Thyroid gland (tissue), 4 donors: ENCODE results near the gene PTPN22. TPM values are rescaled to one million over a fixed set of nuclear protein-coding genes. Genes with fewer than 3 reads are reported as not detected.

Experiments used
- DNase-seq, 2 donors: peaks; one replicate each; pipeline ENCODE4 v3.0.0-alpha.2; 2019
- H3K27ac ChIP-seq, 3 donors: fragments of 200-600 bp; sonication (generic); 1 replicate in 2 of 3; 2 replicates in 1 of 3; pipeline ENCODE4 v1.5.1; 2016 to 2019; ENCODE audit warnings: mild to moderate bottlenecking in 1 of 3, moderate library complexity in 1 of 3
- H3K27me3 ChIP-seq: fragments of 200-600 bp; sonication (generic); one replicate; pipeline ENCODE4 v1.5.1; 2019
- H3K36me3 ChIP-seq, 2 donors: fragments of 200-600 bp; sonication (generic); one replicate each; pipeline ENCODE4 v1.5.1; 2016 to 2019
- H3K4me1 ChIP-seq, 2 donors: fragments of 200-600 bp; sonication (generic); one replicate each; pipeline ENCODE4 v1.5.1; 2017 to 2019
- H3K4me3 ChIP-seq, 3 donors: fragments of 200-600 bp; sonication (generic); replicated peaks in 1 of 3; 1 replicate in 2 of 3; 2 replicates in 1 of 3; pipeline ENCODE4 v1.5.1; 2016; ENCODE audit warnings: mild to moderate bottlenecking in 1 of 3
- H3K9me3 ChIP-seq: fragments of 200-600 bp; sonication (generic); one replicate; pipeline ENCODE4 v1.5.1; 2017
- POLR2A ChIP-seq, 2 donors: fragments of 450-650 bp; IDR thresholded peaks; one replicate each; pipeline ENCODE4 v1.6.1; 2017; ENCODE audit warnings: antibody characterized with exemption in 2 of 2, mild to moderate bottlenecking in 2 of 2, moderate library complexity in 1 of 2
- whole genome bisulfite sequencing, 2 donors: methylation state at CpG; one replicate each; pipeline ENCODE4 v1.1.5; 2017; 5-methylcytosine and 5-hydroxymethylcytosine counted together
- intact Hi-C: fragments of 100-400 bp; cut with DNase I; formaldehyde crosslinking; loops from one replicate; pipeline ENCODE4 v1.15.1; 2023
- total RNA-seq, 4 donors: library from RNA; depleted of rRNA; stranded (reverse); fragments of >200 nt; gene quantifications; one replicate each; pipeline ENCODE4 v1.2.3, GENCODE V29; 2016
- TF ChIP-seq, protein P1 (sequence below), 6 experiments: fragments of 200-600 bp in 3 of 6; fragments of 450-650 bp in 3 of 6; sonication (generic) in 3 of 6; IDR thresholded peaks; one replicate each; pipeline ENCODE4 v1.5.1; 2016 to 2019; ENCODE audit warnings: antibody characterized with exemption in 6 of 6, mild to moderate bottlenecking in 2 of 6, inconsistent platforms in 1 of 6, moderate library complexity in 1 of 6

The PTPN22 gene
- total RNA-seq, 4 donors from 2014 or later: 0.89 to 6.2 (median 2.6) TPM; not detected in 1

DNA sequence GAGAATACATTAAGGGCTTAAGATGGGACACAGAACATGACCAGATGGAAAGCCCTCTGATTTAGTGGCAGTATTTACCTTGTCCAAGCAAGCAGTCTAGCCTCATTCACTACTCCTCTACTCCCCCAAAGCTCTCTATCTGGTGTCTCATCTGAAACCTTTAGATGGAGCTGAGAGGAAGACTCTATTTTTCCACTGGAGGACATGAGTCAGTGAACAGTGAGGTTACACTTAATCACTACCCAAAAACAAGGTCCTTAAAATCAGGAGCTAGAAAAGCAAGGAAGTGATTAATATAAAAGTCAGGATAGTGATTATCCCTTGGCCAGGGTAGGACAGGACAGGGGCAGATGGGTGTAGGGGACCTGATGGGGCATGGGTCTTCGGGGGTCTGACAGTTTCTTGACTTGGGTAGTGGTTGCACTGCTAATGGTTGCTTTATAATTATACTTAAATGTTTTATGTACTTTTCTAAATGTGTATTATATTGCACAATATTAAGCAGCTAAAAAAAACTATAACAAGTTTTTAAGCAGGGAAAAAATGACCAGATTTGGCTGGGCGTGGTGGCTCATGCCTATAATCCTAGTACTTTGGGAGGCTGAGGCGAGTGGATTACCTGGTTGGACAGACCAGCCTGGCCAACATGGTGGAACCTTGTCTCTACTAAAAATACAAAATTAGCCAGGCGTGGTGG, 3.0 kb downstream of the PTPN22 start:
- Histone ChIP-seq H3K36me3 (no peaks in the 10 kb centered on the region), H3K27ac (no peak overlapping the region), H3K27me3 (no peaks in the 10 kb centered on the region), H3K4me1 (no peaks in the 10 kb centered on the region), H3K9me3 (no peaks in the 10 kb centered on the region), H3K4me3 (no peak overlapping the region)
- TF ChIP-seq, protein P1, sequence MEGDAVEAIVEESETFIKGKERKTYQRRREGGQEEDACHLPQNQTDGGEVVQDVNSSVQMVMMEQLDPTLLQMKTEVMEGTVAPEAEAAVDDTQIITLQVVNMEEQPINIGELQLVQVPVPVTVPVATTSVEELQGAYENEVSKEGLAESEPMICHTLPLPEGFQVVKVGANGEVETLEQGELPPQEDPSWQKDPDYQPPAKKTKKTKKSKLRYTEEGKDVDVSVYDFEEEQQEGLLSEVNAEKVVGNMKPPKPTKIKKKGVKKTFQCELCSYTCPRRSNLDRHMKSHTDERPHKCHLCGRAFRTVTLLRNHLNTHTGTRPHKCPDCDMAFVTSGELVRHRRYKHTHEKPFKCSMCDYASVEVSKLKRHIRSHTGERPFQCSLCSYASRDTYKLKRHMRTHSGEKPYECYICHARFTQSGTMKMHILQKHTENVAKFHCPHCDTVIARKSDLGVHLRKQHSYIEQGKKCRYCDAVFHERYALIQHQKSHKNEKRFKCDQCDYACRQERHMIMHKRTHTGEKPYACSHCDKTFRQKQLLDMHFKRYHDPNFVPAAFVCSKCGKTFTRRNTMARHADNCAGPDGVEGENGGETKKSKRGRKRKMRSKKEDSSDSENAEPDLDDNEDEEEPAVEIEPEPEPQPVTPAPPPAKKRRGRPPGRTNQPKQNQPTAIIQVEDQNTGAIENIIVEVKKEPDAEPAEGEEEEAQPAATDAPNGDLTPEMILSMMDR (IDR thresholded peaks at IDR 0.05): no peak
- TF ChIP-seq POLR2A (IDR thresholded peaks at IDR 0.05): no peak
- intact Hi-C loops: no loop called here
- WGBS, 2 donors: 95% methylated on average over 4 of the region's 4 CpGs
- DNase-seq: no peak

DNA sequence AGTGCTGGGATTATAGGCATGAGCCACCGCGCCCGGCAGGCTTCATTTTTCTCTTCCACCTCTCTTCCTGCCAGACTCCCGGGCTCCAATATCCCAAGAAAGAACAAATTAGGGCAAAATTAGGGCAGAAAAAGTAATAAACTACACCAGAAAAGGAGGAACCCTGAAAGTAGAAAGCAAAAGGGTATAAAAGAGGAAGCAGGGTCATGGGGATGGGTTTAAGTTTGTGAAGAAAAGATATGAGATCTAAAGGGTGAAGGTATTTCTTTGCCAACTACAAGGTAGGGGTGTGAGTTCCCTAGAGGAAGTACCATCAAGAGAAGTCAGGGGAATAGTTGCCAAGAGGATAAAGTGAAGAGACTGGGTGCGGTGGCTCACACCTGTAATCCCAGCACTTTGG, 9.9 kb downstream of the PTPN22 start:
- no peaks in the 10 kb centered on the region for H3K36me3 ChIP-seq
- TF ChIP-seq, protein P1 (IDR thresholded peaks at IDR 0.05): no peak
- no peak for TF ChIP-seq POLR2A (IDR thresholded peaks at IDR 0.05)
- 90 to 91% methylated on average over 5 of the region's 5 CpGs for WGBS, 2 donors
- H3K9me3 ChIP-seq: no peaks in the 10 kb centered on the region
- H3K27me3 ChIP-seq: no peaks in the 10 kb centered on the region
- intact Hi-C loops: no loop called here
- no peaks in the 10 kb centered on the region for H3K4me1 ChIP-seq
- no peak for DNase-seq
- no peak overlapping the region for H3K27ac ChIP-seq
- no peak overlapping the region for H3K4me3 ChIP-seq

DNA sequence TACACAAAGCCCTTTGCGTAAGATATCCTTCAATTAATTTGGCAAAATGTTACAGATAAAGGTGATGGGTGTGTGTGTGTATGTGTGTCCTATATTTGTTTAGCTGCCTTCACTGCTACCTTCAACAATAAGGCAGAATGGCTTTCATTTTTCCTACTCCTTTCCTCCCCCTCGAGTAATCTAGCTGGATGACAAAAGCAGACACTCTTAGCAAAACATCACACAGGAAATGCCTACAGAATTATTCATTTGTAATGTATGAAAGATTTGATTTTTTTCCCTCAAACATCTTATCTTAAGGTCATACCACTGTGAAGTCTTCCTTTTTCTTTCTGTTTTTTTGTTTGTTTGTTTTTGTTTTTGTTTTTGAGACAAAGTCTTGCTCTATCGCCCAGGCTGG, 10.6 kb downstream of the PTPN22 start:
- Histone ChIP-seq H3K27me3 (no peaks in the 10 kb centered on the region), H3K9me3 (no peaks in the 10 kb centered on the region), H3K27ac (no peak overlapping the region), H3K36me3 (no peaks in the 10 kb centered on the region), H3K4me1 (no peaks in the 10 kb centered on the region), H3K4me3 (no peak overlapping the region)
- 73 to 77% methylated on average over 3 of the region's 3 CpGs for WGBS, 2 donors
- intact Hi-C loops: no loop called here
- DNase-seq: no peak
- TF ChIP-seq POLR2A (IDR thresholded peaks at IDR 0.05): no peak
- TF ChIP-seq, protein P1 (IDR thresholded peaks at IDR 0.05): no peak

DNA sequence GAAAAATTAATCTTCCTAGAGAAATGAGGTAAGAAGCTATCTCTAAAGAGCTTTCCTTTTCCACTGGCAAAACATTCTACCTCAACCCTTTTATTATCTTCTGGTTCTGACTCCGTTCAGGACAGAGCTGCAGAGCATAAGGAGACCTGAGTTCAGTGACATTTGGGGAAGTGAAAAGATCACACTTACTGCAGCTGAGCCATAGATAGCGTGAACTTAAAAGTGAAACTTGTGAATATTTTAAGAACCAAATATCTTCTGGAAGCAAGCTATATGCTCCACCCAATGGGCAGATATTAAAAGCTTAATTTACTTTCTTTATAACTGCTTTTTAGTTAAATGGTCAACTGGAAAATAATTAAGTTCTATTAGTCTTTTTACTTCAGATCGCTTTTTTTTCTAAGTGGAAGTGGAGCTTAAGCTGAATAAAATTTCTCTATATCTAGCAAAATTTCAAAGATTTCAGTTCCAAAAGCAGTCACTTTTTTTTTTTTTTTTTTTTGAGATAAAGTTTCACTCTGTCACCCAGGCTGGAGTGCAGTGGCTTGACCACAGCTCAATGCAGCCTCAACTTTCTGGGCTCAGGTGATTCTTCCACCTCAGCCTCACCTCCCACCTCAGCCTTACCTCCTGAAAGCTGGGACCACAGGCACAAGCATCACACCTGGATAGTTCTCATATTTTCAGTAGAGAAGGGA, 11.9 kb downstream of the PTPN22 start:
- Histone ChIP-seq H3K9me3 (no peaks in the 10 kb centered on the region), H3K27ac (no peak overlapping the region), H3K27me3 (no peaks in the 10 kb centered on the region), H3K4me1 (no peaks in the 10 kb centered on the region), H3K36me3 (no peaks in the 10 kb centered on the region), H3K4me3 (no peak overlapping the region)
- 78 to 79% methylated on average over 3 of the region's 3 CpGs for WGBS, 2 donors
- DNase-seq: no peak
- intact Hi-C loops: no loop called here
- TF ChIP-seq, protein P1 (IDR thresholded peaks at IDR 0.05): no peak
- TF ChIP-seq POLR2A (IDR thresholded peaks at IDR 0.05): no peak

DNA sequence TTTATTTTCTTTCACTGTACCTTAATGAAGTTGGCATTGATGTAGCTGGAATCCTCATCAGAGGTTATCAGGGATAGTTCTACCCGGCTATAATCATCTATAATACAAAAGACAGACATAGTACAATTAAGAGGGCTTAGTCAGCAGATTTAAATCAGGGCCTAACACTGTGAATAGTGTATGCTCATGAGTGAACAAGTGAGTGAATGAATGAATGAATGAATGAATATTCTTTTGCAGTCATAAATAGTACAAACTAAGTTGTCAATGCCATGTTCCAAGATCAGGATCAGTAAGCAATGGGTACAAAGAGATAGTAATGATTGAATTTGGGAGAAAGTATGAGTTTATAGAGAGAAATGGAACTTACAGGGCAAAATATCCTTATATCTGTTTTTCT, 12.5 kb downstream of the PTPN22 start:
- H3K9me3 ChIP-seq: no peaks in the 10 kb centered on the region
- H3K27ac ChIP-seq: no peak overlapping the region
- DNase-seq: no peak
- 79 to 93% methylated on average over 1 of the region's 1 CpG for WGBS, 2 donors
- TF ChIP-seq POLR2A (IDR thresholded peaks at IDR 0.05): no peak
- TF ChIP-seq, protein P1 (IDR thresholded peaks at IDR 0.05): no peak
- H3K36me3 ChIP-seq: no peaks in the 10 kb centered on the region
- H3K4me3 ChIP-seq: no peak overlapping the region
- H3K4me1 ChIP-seq: no peaks in the 10 kb centered on the region
- H3K27me3 ChIP-seq: no peaks in the 10 kb centered on the region
- intact Hi-C loops: no loop called here
